HG03159 (cell line): ENCODE results near the gene AP2S1.
"Not testable (repeated sequence)": the region's sequence is repeated elsewhere in the genome, so short reads cannot be mapped to it uniquely, and the experiment has no call there.

ENCODE experiments used
- ATAC-seq: cut with Tn5 transposase; IDR thresholded peaks from one replicate; pipeline ENCODE4 v1.9.1; 2021; ENCODE audit warnings: mild to moderate bottlenecking, moderate library complexity; ENCODE audit not compliant: unreplicated experiment

Gene AP2S1

GRCh38 chr19:46809534-46810272 is 40.9 kb downstream of the AP2S1 start:
- ATAC-seq, result no peak

- ATAC-seq, result no peak
Measured at GRCh38 chr19:46806656-46807055, 44.0 kb downstream of the AP2S1 start.

GRCh38 chr19:46804432-46804831 is 46.2 kb downstream of the AP2S1 start:
- ATAC-seq, result not testable (repeated sequence)

- ATAC-seq, result no peak
Measured at GRCh38 chr19:46803555-46803954, 47.1 kb downstream of the AP2S1 start.

- no peak for ATAC-seq
Measured at GRCh38 chr19:46802152-46802551, 48.5 kb downstream of the AP2S1 start.

- ATAC-seq, result no peak
Measured at GRCh38 chr19:46798713-46799112, 51.9 kb downstream of the AP2S1 start.

- no peak for ATAC-seq
Measured at GRCh38 chr19:46797881-46798280, 52.8 kb downstream of the AP2S1 start.

- no peak for ATAC-seq
Measured at GRCh38 chr19:46791944-46792343, 58.7 kb downstream of the AP2S1 start.

GRCh38 chr19:46789371-46789770 is 61.3 kb downstream of the AP2S1 start:
- ATAC-seq, result no peak

GRCh38 chr19:46788968-46789338 is 61.7 kb downstream of the AP2S1 start:
- no peak for ATAC-seq

- peak; percentile 69 for ATAC-seq
Measured at GRCh38 chr19:46788262-46788967, 62.2 kb downstream of the AP2S1 start, which contains the start of gene SLC1A5. SLC1A5 (minus strand) TSS chr19:46788594; CDS start chr19:46787965, 629 bp downstream.
